Adrenal gland (tissue), 5 donors: ENCODE measurements around the gene MACROD2.

ENCODE experiments used
- POLR2A ChIP-seq, 2 donors: fragments of 450-650 bp; IDR thresholded peaks; one replicate each; pipeline ENCODE4 v1.6.1; 2017; ENCODE audit warnings: antibody characterized with exemption in 2 of 2, mild to moderate bottlenecking in 2 of 2, moderate library complexity in 1 of 2
- TF ChIP-seq, protein P1 (sequence below), 6 experiments: fragments of 450-650 bp in 4 of 6; fragments of 200-600 bp in 2 of 6; sonication (generic) in 1 of 6; IDR thresholded peaks; 1 replicate in 5 of 6; 2 replicates in 1 of 6; pipeline versions ENCODE4 v1.5.1 to v1.8.0; 2016 to 2021; ENCODE audit warnings: antibody characterized with exemption in 6 of 6, mild to moderate bottlenecking in 2 of 6, moderate library complexity in 1 of 6
- donor health status: DM: no; HTN: no; CAD: no.

DNA sequence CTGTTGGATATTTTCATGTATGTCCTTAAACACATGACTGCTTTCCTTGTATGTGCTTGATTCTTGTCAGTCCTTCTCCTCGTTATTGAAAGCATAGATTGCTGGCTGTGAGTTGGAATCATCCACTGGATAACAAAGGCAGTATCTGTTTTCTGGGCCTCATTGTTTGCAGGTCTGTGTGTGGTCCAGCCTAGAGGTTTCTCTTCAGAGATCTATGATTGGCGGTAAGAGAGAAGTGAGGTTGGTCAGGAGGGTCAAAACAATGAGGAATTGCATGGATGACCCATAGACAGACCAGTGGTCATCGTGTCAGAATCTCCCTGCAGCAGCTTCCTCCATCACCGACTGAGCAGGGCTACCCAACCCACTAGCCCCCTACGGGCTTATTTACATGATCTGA lies 1663.0 kb downstream of the MACROD2 start:
- TF ChIP-seq, protein P1, sequence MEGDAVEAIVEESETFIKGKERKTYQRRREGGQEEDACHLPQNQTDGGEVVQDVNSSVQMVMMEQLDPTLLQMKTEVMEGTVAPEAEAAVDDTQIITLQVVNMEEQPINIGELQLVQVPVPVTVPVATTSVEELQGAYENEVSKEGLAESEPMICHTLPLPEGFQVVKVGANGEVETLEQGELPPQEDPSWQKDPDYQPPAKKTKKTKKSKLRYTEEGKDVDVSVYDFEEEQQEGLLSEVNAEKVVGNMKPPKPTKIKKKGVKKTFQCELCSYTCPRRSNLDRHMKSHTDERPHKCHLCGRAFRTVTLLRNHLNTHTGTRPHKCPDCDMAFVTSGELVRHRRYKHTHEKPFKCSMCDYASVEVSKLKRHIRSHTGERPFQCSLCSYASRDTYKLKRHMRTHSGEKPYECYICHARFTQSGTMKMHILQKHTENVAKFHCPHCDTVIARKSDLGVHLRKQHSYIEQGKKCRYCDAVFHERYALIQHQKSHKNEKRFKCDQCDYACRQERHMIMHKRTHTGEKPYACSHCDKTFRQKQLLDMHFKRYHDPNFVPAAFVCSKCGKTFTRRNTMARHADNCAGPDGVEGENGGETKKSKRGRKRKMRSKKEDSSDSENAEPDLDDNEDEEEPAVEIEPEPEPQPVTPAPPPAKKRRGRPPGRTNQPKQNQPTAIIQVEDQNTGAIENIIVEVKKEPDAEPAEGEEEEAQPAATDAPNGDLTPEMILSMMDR (IDR thresholded peaks at IDR 0.05) = no peak
- TF ChIP-seq POLR2A (IDR thresholded peaks at IDR 0.05) = no peak
